IMR-90 (cell line): Measurements from ENCODE around the gene CLSTN1. TPM values are rescaled to one million over a fixed set of nuclear protein-coding genes. Genes with fewer than 3 reads are reported as not detected.

Experiments used
- ATAC-seq: fragments of 200-7000 bp; cut with Tn5 transposase; 2 replicates; pipeline ENCODE4 v1.9.1; 2020; ENCODE audit warnings: low read depth, mild to moderate bottlenecking, moderate library complexity
- BruUV-seq: library from RNA; stranded (reverse); fragments of 400-500 nt; replicated peaks from 2 replicates; lab custom pipeline; 2021; lab: Mats Ljungman, UMichigan
- CTCF ChIA-PET: fragments of 300-600 bp; formaldehyde crosslinking; extraction: SDS; loops from one replicate; lab custom pipeline; 2021; ENCODE audit warnings: antibody characterized with exemption; lab: Yijun Ruan, JAX
- POLR2A ChIA-PET: fragments of 300-600 bp; sonication (Branson Sonifier 250); formaldehyde crosslinking; loops from one replicate; lab custom pipeline; 2022; ENCODE audit warnings: antibody characterized with exemption; ENCODE audit not compliant: unreplicated experiment; lab: Charles Lee
- DNase-seq: peaks from one replicate; pipeline ENCODE4 v3.0.0; 2013
- H2AFZ ChIP-seq: replicated peaks from 2 replicates; pipeline ENCODE3; 2013; ENCODE audit warnings: low read length, mild to moderate bottlenecking; ENCODE audit not compliant: poor library complexity
- H2AK5ac ChIP-seq: 2 replicates; pipeline ENCODE4 v1.6.1; 2013; ENCODE audit warnings: low read depth, low read length, inconsistent platforms
- H2AK9ac ChIP-seq: replicated peaks from 2 replicates; pipeline ENCODE3; 2013; ENCODE audit warnings: mild to moderate bottlenecking, low read depth, low read length, moderate library complexity; ENCODE audit not compliant: poor library complexity
- H2BK120ac ChIP-seq: 2 replicates; pipeline ENCODE4 v1.6.1; 2013; ENCODE audit warnings: low read depth, low read length, inconsistent platforms
- H2BK15ac ChIP-seq: 3 replicates; pipeline ENCODE4 v1.6.1; 2013; ENCODE audit warnings: low read depth, low read length, inconsistent platforms
- H2BK20ac ChIP-seq: 2 replicates; pipeline ENCODE4 v1.6.1; 2013; ENCODE audit warnings: low read depth, mild to moderate bottlenecking, inconsistent platforms, low read length, moderate library complexity
- H2BK5ac ChIP-seq: 2 replicates; pipeline ENCODE4 v1.6.1; 2013; ENCODE audit warnings: mild to moderate bottlenecking, low read depth, low read length, inconsistent platforms; ENCODE audit not compliant: poor library complexity, severe bottlenecking
- H3K14ac ChIP-seq: replicated peaks from 2 replicates; pipeline ENCODE4 v1.6.1; 2013; ENCODE audit warnings: low read depth, low read length, inconsistent platforms
- H3K18ac ChIP-seq: 2 replicates; pipeline ENCODE4 v1.6.1; 2013; ENCODE audit warnings: low read depth, low read length, control low read depth
- H3K23ac ChIP-seq: 2 replicates; pipeline ENCODE4 v1.6.1; 2013; ENCODE audit warnings: low read depth, low read length, inconsistent platforms
- H3K27ac ChIP-seq: 2 replicates; pipeline ENCODE4 v1.5.1; 2013; ENCODE audit warnings: mild to moderate bottlenecking, control low read depth, low read length; ENCODE audit not compliant: insufficient read depth
- H3K27me3 ChIP-seq: 2 replicates; pipeline ENCODE4 v1.6.1; 2013; ENCODE audit warnings: low read length; ENCODE audit not compliant: control insufficient read depth, insufficient read depth
- H3K36me3 ChIP-seq: 2 replicates; pipeline ENCODE4 v1.6.1; 2013; ENCODE audit warnings: low read length, mixed read lengths; ENCODE audit not compliant: control insufficient read depth, insufficient read depth
- H3K4ac ChIP-seq: 2 replicates; pipeline ENCODE4 v1.6.1; 2013; ENCODE audit warnings: low read depth, low read length, inconsistent platforms
- H3K4me1 ChIP-seq: 2 replicates; pipeline ENCODE4 v1.6.1; 2013; ENCODE audit warnings: low read length, mixed read lengths; ENCODE audit not compliant: control insufficient read depth, insufficient read depth
- H3K4me2 ChIP-seq: 2 replicates; pipeline ENCODE4 v1.6.1; 2013; ENCODE audit warnings: low read depth, mild to moderate bottlenecking, control low read depth, low read length, moderate library complexity
- H3K4me3 ChIP-seq: 2 replicates; pipeline ENCODE4 v1.5.1; 2013; ENCODE audit warnings: low read depth, mild to moderate bottlenecking, control low read depth, low read length, moderate library complexity; ENCODE audit not compliant: insufficient read depth
- H3K56ac ChIP-seq: 2 replicates; pipeline ENCODE4 v1.6.1; 2013; ENCODE audit warnings: low read length, inconsistent platforms; ENCODE audit not compliant: insufficient read depth; ENCODE audit errors: extremely low read depth
- H3K79me1 ChIP-seq, 2 experiments: 2 replicates each; pipeline ENCODE4 v1.6.1; 2013; ENCODE audit warnings: low read length in 2 of 2, inconsistent platforms in 1 of 2, low read depth in 1 of 2
- H3K9ac ChIP-seq: 2 replicates; pipeline ENCODE4 v1.6.1; 2013; ENCODE audit warnings: low read depth, low read length, control low read depth
- H3K9me1 ChIP-seq: 2 replicates; pipeline ENCODE4 v1.6.1; 2013; ENCODE audit warnings: low read length, inconsistent platforms; ENCODE audit not compliant: insufficient read depth
- H3K9me3 ChIP-seq: 2 replicates; pipeline ENCODE4 v1.6.1; 2013; ENCODE audit warnings: low read length; ENCODE audit not compliant: control insufficient read depth, insufficient read depth
- H4K20me1 ChIP-seq: 2 replicates; pipeline ENCODE4 v1.6.1; 2013; ENCODE audit warnings: low read length, inconsistent platforms; ENCODE audit not compliant: insufficient read depth
- H4K5ac ChIP-seq: 2 replicates; pipeline ENCODE4 v1.6.1; 2013; ENCODE audit warnings: mild to moderate bottlenecking, low read depth, low read length, control low read depth
- H4K8ac ChIP-seq, 2 experiments: 2 replicates each; pipeline ENCODE4 v1.6.1; 2013; ENCODE audit warnings: low read depth in 2 of 2, low read length in 2 of 2, control low read depth in 1 of 2, inconsistent platforms in 1 of 2
- H4K91ac ChIP-seq: 2 replicates; pipeline ENCODE4 v1.6.1; 2013; ENCODE audit warnings: low read depth, low read length, inconsistent platforms; ENCODE audit not compliant: insufficient read depth
- CEBPB ChIP-seq: IDR thresholded peaks from 2 replicates; pipeline ENCODE4 v1.6.1; 2012; ENCODE audit warnings: low read depth, low read length, improper control_type of control experiment
- MAZ ChIP-seq: IDR thresholded peaks from 2 replicates; pipeline ENCODE4 v1.6.1; 2012; ENCODE audit warnings: low read depth, mild to moderate bottlenecking, low read length, improper control_type of control experiment, moderate library complexity, borderline replicate concordance
- MXI1 ChIP-seq: IDR thresholded peaks from 2 replicates; pipeline ENCODE4 v1.6.1; 2012; ENCODE audit warnings: low read depth, mild to moderate bottlenecking, low read length, moderate library complexity, borderline replicate concordance
- POLR2A ChIP-seq: IDR thresholded peaks from 2 replicates; pipeline ENCODE4 v1.6.1; 2012; ENCODE audit warnings: mild to moderate bottlenecking, low read depth, low read length
- RFX5 ChIP-seq: IDR thresholded peaks from 2 replicates; pipeline ENCODE4 v1.8.0; 2012; ENCODE audit warnings: low read depth, mild to moderate bottlenecking, low read length, moderate library complexity
- USF2 ChIP-seq: fragments of 150-350 bp; IDR thresholded peaks from 2 replicates; pipeline ENCODE4 v1.6.1; 2017; ENCODE audit warnings: mild to moderate bottlenecking, antibody characterized with exemption, low read length, low read depth
- WGBS, 2 experiments: methylation state at CpG; one replicate each; pipeline versions ENCODE4 v1.1.5 to v1.1.7; 2013; ENCODE audit warnings: missing lambda C conversion rate in 2 of 2; ENCODE audit not compliant: insufficient read length in 1 of 2; ENCODE audit errors: extremely low coverage in 2 of 2; 5-methylcytosine and 5-hydroxymethylcytosine counted together
- dilution Hi-C: fragments of 300-500 bp; cut with HindIII; formaldehyde crosslinking; loops from one replicate; pipeline ENCODE4 v1.14.3; 2018; ENCODE audit warnings: low sequenced_read_pairs; ENCODE audit not compliant: unreplicated experiment
- in situ Hi-C: fragments of 300-500 bp; cut with MboI; formaldehyde crosslinking; loops from 3 replicates; pipeline ENCODE4 v1.14.3; 2019; ENCODE audit warnings: low sequenced_read_pairs, inconsistent platforms, mixed read lengths
- intact Hi-C: fragments of 100-400 bp; cut with micrococcal nuclease; formaldehyde crosslinking; loops from 2 replicates; pipeline ENCODE4 v1.10.0; 2022
- polyA plus RNA-seq, 3 experiments: library from polyadenylated mRNA; depleted of rRNA; stranded (reverse); fragments of >200 nt; gene quantifications; 2 replicates each; pipeline ENCODE4 v1.2.3, GENCODE V29; 2012; ENCODE audit warnings: low replicate concordance in 1 of 3
- total RNA-seq: library from RNA; depleted of rRNA; stranded (reverse); fragments of >200 nt; gene quantifications from 2 replicates; pipeline ENCODE4 v1.2.3, GENCODE V29; 2012

CLSTN1 gene
- total and polyA plus RNA-seq, 2 of the 4 experiments (the other 2 are of a cell fraction): 30.1 to 72.2 TPM

DNA sequence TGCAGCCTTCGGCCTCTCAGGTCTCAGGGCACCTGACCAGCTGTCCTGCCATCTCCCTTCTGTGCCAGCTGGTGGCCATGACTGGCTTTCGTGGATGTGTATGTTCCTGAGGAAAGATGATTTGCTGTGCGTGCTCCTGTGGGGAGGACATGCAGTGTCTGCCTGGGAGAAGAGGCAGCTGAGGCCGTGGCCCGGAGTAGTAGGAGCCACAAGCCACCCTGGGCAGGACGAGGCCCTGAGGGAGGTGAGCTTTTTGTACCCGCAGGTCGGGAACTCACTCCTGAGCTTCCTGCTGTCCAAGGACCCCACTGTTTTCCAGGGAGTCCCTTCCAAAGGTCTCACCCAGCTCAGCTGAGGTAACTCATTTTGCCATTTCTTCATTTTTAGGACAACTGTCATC, 113.7 kb downstream of the CLSTN1 start:
- Histone ChIP-seq H2BK5ac (no peak overlapping the region), H3K18ac (no peak overlapping the region), H3K9me3 (no peaks in the 10 kb centered on the region), H3K56ac (no peak overlapping the region), H3K4me2 (no peak overlapping the region), H3K79me1 (peaks cover 6 to 20% of the 10 kb centered on the region in 2 experiments; a peak in 3 of 4 replicates), H3K27me3 (no peaks in the 10 kb centered on the region), H4K20me1 (peaks cover 3% of the 10 kb centered on the region; the same call in 1 of the 2 replicates), H3K27ac (no peak overlapping the region), H3K9me1 (peaks cover 5% of the 10 kb centered on the region), H3K4me1 (peaks cover 4% of the 10 kb centered on the region; the same call in 1 of the 2 replicates), H3K4me3 (no peak overlapping the region), H2BK120ac (no peak overlapping the region), H3K9ac (no peak overlapping the region), H3K14ac (no peak overlapping the region), H2BK20ac (no peak overlapping the region), H4K5ac (no peak overlapping the region), H2BK15ac (no peak overlapping the region), H4K91ac (no peak overlapping the region), H4K8ac (no peak overlapping the region), H3K23ac (no peak overlapping the region), H3K36me3 (peaks cover 15% of the 10 kb centered on the region), H3K4ac (no peak overlapping the region), H2AK5ac (no peak overlapping the region), H2AK9ac (no peak overlapping the region), H2AFZ (no peak overlapping the region)
- DNase-seq (no peak), ATAC-seq (no peak)
- BruUV-seq: no TSS peak
- dilution Hi-C loops: no loop called here
- no peak for TF ChIP-seq USF2
- TF ChIP-seq CEBPB: no peak
- no peak for TF ChIP-seq RFX5
- TF ChIP-seq MAZ: no peak
- TF ChIP-seq MXI1: no peak
- no peak for TF ChIP-seq POLR2A
- WGBS, 2 experiments: 80% methylated on average over 2 of the region's 8 CpGs; no CpG with 5 or more reads in 1 of the 2 experiments
- intact Hi-C loops: no loop called here
- CTCF ChIA-PET: no interaction called here
- POLR2A ChIA-PET: interaction anchor here (0.7 kb wide), 1 partner anchor 74 kb away, joined by 8 read pairs; no protein-coding TSS in a partner anchor
- in situ Hi-C loops: no loop called here
